Stimulated activated CD8-positive, alpha-beta memory T cell treated with anti-CD3 and anti-CD28 coated beads, Interleukin-15, amount 100 ng/mL, for 48 hours (primary cell): ENCODE measurements around the gene PLA2G4E.

Source experiments
- DNase-seq, 2 donors: peaks; one replicate each; pipeline ENCODE4 v3.0.0-alpha.2; 2020; ENCODE audit warnings: low read depth in 2 of 2

PLA2G4E gene

DNA sequence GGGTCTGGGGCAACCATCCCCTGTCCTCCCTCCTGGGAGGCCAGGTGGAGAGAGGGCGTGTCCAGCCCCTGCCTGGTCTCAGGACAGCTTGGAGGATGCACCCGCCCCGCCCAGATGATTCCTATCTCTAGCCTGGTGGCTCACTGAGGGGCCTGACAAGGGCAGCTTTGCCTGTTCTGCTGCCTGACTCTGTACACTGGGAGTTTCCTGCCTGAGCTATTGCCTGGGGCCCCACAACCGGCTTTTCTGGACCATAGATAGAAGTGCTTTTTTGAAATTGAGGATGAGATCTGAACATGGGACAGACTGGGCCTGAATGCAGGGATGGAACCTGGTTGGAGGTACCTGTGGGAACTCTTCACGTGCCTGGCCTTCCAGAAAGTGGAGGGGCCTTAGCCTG, 751 bp upstream of the PLA2G4E start:
- DNase-seq: no peak

DNA sequence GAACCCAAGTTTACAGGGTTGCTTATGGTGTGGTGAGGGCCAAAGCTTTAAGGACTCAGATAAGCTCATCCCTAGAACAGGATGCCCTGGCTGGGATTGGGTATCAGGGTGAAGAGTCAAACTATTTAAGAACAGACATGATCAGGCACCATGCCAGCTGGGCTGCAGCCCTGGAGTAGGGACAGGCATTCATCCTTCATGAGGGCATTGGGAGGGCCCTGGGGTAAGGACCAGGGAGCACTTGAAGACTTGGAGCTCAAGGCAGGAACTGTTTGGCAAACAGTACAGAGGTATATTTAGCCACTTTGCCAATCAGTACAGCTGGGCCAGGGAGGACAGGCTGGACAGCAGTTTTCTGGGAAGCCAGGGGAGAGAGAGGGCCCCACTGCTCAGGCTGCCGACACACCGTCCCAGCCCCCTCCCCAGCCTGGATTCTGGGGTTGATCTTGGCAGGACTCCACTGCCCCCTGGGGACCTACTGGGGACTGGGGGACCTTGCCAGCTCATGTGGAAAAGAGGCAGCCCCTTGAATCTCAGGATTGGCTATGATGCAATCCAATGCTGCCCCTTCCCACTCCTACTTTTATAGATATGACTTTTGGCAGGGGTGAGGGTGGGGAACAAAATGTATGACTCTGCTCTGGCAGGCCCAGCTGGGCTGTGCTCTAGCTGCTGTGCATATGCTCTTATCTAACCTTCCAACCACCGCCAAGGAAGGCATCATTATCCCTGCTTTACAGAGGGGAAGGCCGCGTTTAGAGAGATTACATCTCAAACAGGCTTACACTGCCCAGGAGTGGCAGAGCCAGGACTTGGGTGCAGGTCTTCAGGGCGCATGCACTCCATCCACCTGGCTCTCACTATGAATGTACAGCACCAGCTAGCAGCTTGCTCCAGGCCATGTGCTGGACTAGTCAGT, 2.3 kb downstream of the PLA2G4E start:
- DNase-seq: no peak

DNA sequence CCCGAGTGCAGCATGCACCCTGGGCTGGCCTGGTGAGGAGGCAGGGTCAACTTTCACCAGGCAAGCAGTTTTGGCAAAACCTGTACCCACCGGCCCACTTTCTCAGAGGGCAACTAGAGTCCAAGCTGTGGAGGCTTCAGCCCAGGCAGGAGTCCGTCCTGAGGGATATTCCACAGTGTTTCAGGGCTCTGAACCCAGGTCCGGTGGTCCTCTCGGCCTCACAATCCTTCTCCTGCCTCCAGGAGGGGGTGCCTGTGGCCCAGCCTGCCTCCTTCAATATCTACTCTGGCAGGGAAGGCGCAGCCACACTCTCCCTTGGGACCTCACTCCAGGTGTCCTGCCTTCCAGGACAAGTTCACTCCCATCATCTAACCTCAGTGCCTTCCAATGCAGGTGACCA, 3.9 kb downstream of the PLA2G4E start:
- DNase-seq: no peak

DNA sequence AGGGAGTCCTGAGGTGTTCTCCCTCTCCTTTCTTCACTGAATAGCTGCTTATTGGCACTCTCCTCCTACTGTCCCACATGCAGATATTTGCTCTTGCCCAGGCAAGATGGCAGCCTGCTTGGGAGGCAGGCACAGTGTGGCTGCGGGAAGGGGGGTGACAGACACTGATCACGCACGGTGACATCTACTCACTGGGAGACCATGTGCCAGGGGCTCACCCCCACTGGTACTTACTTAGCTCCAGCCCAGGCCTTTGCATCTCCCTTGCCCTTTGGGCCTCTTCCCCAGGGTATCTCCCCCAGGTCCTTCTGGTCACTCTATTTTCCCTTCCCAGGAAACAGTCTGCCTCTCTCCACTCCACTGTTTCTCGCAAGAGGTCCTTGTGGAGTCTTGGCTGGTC, 6.4 kb downstream of the PLA2G4E start:
- no peak for DNase-seq

DNA sequence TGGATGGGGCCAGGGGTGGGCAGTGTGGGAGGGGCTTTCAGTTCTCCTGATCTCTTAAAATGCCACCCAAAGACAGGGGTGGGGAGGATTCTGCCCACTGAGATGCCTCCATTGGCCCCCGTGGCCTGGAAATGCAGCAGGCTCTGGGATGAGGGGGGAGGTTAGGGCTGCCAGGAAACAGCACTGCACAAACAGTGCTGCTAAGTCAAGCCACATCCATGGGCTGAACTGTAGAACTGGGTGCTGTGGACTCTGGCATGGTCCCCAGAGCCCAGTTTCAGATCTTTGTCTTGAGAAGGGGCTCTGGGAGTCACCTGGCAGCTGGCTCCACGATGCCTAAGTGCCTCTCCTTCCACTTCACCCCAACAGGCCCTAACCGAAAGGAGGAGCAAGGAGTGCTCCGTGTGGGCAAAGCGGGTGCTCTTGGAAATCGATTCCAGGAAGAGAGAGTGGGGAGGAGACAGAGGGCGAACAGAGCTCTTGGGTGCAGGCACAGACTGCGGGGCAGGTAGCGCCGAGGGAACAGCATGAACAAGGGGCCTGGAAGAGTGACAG, 7.8 kb downstream of the PLA2G4E start:
- no peak for DNase-seq

DNA sequence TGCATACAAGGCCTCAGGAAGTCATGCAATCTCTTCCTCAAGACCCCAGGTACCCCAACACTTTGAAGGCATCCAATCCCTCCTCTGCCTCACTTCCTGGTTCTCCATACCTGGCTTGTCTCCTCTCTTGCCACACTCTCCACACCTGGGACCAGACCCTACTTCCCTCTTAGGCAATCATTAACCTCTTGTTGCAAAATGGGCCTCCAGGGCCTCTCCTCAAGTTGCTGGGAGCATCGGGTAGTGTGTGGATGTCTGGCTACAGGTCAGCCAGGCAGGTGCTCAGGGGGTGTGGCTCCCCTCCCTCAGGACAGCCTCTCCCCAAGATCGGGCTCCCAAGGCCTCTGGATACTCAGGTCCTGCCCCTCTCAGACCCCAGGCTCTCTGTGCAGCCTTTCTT, 8.6 kb downstream of the PLA2G4E start:
- no peak for DNase-seq

DNA sequence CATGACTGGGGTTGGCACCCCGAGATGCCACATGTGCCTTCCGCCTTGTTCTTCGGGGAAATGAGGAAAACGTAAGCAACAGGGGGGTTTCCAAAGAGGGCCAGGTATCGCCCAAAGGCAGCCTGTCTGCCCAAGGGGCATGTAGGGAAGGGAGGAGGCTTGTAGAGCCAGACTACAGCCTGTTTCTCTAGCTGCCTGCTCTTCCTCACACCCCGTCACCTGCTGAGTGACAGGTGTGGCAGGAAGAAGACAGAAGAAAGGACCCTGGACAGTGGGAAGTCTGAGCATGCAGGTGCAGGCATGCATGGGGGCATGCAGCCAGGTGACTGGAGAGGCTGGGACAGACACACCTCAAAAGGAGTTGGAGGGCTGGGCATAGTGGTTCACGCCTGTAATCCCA, 9.8 kb downstream of the PLA2G4E start:
- no peak for DNase-seq

DNA sequence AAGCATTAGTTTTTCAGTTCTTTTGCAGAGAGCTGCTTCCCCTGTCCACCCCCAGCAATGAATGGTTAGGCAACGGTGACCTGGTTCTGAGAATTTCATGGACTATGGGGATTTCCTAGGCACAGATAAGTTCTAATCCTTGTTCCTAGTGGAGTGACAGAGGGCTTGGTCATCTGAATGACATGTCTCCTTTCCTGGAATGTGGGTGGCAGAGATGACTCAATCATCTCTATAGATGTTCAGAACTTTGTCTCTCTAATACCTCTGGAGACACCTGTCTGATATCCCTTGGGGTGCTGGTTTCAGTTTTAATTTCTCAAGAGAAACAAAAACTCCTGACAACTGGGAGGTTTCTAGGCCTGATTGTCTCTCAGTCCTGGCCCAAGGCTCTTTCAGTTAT, 10.4 kb downstream of the PLA2G4E start:
- peak in 1 of 2 donors; percentile 11 for DNase-seq

DNA sequence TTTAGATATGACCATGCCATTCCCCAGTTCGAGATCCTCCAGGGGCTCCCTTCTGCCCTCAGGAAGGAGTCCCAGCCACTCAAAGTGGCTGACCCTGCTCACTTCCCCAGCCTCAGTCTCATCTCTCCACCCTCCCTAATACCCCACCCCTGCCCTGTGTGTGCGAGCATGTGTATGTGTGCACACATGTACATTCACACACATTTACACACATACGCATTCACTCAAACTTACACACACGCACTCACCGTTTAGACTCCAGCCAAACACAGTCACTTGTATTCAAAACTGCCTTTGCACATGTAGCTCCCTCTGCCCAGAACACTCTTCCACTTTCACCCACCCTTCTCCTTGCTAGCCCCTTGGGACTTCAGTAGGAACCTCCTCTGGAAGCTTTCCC, 11.4 kb downstream of the PLA2G4E start:
- DNase-seq: no peak

DNA sequence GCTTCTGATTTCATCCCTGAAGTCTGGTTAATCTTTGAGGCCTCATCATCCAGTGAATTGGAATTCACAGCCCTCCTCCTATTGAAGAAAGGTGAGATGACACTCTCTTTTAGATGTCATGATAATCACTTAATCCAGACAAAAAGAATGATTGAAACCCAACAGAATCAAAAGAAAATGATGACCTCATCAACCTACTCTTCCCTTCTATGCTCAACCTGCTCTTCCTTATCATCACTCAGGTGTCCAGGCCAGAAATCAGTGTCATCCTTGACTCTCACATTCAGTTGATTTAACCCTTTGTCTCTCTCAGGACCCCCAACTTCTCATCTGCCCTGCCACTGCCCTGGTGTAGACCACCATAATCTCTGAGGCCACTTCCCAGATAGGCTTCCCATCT, 11.8 kb downstream of the PLA2G4E start:
- DNase-seq: no peak

DNA sequence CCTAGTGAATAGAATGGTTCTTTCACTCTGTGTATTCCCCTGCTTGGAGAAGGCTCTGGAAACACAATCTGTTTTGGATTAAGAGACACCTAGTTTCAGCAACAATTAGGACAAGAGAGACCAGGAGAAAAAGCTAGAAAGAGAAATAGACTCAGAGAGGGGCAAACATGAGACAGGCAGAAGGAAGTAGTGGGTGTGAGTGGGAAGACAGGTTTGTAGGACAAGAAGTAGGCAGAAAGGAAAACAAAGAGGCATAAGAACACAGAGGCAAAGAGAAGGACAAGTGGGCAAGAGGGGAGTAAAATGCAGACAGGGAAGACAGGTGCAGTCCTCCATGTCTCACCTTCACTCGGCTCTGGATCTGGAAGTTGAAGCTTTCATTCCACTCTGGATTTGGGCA, 13.5 kb downstream of the PLA2G4E start:
- no peak for DNase-seq

DNA sequence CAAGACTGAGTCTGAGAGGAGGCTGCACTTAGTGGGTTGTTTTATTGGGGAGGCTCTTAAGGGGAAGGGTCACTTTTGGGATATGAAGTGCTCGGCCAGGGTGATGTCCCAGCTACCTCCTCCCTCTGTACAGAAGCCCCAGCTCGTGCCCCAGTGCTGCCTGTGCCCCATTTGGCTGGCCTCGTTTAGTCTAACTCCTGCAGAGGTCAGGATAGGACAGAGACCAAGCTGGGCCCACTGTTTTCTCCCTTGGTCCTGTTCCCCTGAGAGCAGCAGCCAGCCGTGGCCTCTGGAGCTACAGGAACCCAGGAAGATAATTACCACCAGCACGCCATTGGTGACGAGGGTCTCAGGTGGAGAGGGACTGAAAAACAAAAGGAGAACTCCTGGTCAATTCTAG, 18.5 kb downstream of the PLA2G4E start:
- DNase-seq: no peak

DNA sequence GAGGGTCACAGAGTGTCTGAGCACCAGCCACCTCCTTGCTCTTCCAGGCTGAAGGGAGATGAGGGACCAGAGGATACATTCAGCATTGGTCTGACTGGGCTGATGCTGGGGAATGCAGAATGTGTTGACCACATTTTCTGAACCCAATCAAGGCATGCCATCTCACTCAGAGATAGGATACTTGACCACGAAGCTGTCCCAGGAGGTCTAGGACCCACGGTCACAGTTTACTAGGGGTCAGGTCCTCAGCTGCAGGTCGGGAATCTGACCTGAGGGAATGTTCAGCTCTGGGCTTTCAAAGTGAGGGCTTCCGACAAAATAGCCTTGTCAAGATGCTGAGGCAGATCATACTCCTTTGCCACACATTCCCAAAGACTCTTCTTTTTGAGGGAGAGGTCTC, 19.6 kb downstream of the PLA2G4E start:
- DNase-seq: no peak

DNA sequence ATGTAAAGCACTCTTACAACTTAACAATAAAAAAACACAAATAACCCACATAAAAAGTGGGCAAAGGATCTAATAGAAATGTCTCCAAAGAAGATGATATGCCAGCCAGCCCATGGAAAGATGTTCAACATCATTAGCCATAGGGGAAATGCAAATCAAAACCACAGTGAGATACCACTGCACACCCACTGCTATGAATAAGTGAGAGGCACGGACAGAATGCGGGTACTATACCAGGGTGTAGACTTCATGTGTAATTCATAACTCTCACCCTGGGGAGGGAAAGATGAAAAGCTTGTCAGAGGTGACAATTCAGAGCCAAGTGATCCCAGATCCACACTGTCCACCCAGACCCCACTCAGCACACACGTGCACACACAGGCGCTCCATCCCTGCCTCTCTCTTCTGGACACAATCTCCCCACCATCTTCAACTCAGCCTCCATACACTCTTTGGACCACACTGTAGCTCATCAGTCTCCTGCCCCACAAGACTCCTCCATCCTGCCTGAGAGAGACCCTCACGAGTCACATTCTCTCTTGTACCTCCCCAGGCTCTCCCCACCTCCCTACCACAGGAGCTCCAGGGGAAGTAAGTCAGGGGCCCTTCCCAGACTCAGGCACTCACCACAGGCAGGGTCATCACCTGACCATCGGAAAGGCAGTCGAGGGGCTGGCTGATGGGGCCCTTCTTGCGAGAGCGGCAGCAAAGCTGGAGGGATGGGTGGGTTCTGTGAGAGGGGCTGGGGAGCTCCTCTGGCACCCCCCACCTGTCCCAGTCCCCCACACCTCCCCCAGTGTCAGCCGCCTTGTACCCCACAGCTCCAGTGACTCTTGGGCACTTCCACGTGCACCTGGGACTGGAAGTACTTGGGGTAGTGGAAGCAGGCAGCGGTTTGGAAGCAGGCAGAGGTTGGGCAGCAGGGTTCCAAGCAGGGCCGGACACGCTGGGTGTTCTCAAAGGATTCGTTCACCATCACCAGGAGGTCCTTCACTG, 21.3 kb downstream of the PLA2G4E start:
- no peak for DNase-seq

DNA sequence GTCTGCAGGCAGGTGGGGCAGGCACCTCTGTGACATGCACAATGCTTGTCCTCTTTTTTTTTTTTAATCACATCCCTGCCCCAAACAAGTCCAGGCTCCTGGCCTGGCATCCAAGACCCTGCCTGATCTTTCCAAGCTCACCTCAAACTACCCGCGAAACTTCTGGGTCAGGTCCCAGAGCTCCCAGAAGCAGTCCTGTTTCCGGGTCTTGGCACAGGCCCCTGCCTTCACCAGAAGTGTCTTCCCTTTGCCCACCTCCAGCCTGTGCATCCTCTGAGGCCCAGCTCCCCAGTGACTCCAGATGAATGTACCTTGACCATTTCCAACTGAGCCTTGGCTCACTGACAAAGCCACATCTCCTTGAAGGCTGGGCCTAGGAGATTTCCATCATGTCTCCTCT, 23.0 kb downstream of the PLA2G4E start:
- no peak for DNase-seq

DNA sequence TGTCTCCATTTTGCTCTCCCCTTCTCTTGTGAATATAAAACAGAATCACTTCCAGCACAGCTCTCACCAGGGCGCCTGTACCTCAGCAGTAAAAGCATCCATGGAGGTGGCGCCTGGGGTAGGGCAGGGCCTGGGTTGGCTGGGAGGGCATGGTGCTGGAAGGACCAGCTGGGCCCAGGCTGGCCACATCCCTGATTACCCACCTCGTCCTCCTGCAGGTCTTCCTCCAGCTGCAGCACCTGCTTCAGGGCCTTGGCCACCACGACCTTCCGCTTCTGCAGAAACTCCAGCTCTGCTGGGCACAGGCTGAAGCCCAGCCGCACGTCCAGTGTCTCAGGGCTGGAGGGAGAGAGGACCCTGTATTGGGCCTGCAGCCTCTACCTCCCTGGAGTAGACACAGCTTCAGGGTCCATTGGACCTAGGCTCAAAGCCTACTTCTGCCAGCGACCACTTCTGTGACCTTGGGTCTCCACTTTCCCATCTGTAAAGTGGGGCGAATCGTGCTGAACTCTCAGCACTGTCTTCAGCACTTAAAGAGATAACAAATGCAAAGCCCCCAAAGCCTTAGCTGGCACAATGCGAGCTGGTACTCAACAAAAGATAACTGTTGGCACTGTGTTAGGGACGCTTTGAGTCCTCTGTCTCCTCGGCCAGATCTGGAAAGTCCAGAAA, 23.8 kb downstream of the PLA2G4E start:
- no peak for DNase-seq

DNA sequence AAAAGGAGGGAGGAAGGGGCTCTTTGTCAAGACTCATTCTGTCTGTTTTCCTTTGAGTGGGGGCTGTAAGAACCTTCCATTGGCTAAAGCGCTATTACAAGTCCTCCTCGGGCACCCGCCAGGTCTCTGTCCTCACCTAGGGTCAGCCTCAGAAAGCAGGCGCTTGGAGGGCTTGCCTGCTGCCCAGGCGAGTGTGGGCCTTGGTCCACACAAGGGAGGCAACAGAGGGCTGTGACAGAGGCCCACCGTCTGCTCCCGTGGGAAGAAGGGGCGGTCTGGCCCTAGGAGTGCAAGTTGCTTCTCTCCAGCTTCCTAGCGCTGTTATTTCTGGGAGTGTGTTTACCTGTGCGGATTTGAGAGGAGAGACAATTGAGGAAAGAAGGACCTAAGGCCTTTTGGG, 24.5 kb downstream of the PLA2G4E start:
- DNase-seq: no peak

DNA sequence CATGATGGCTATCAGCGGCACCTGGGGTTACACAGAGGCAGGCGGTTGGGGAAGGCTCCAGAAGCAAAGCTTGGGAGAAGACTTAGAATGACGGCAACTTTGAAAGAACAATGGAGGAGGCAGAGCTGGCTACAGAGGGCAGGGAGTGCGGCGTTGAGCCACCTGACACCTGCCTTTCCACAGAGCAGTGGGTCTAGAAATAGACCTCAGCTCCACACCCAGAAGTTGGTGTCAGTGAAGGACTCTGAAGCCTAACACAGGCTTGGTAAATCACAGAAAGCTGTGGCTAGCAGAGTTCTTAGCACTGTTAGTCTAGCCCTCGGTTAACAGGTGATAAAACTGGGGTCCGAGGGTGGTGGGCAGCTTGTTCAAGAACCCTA, 25.4 kb downstream of the PLA2G4E start:
- no peak for DNase-seq

DNA sequence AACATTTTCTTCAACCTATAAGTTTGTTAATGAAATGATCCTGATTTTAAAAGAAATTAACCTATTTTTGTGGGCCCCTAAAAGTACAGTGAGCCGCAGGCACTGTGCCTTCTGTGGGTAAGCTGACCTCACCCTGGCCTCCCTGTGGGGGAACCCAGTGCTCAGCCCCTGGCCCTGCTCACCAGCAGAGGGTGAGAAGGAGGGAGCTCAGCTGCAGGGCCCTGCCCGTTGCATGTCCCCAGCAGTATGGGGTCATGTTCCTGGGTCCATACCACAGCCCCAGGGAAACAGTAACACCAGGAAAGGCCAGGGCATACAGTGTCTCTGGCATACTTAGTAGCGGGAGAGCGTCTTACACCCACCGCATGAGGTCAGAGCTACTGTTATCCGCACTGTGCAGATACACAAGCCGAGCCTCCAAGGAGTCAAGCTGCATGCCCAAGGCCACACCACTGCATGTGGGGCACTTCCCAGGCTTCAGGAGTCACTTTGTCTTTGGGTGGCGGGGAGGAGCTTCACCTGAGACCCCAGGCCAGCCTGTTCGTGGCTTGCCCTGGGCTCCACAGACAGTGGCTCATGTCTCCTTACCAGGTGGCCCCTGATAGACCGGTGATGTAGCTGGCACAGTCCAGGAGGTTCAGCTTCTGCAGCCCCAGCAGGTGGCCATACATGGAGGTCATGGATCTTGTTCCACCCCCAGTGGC, 25.9 kb downstream of the PLA2G4E start:
- no peak for DNase-seq

DNA sequence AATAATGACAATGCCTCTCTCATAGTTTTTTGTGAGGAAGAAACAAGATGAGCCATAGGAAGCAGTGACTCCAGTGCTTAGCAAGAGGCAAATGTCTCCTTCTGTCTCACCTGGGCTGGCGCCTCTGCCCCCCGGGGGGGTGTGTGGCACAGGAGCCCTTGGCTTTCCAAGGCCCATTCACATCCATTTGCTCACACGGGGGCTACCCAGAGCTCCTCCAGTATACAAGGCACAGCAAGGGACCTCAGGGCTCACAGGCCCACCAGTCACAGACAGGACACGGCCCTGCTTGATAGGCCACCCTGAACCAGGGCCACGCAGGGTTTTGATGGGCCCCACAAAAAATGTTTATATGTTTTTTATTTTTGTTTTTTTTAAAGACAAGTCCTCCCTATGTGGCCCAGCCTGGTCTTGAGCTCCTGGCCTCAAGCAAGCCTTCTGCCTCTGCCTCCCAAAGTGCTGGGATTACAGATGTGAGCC, 26.6 kb downstream of the PLA2G4E start:
- DNase-seq: no peak
